Thoracic aorta (tissue), 2 donors: Measurements from ENCODE around the gene ELK3. TPM values are rescaled to one million over a fixed set of nuclear protein-coding genes. Genes with fewer than 3 reads are reported as not detected.
A peak's percentile ranks its signal among the peaks of the same experiment; 100 is the strongest.

Source experiments
- ATAC-seq: fragments of 150-250 bp; one replicate; pipeline ENCODE4 v1.8.0; 2017; ENCODE audit warnings: low read depth; ENCODE audit not compliant: insufficient number of reproducible peaks, low FRiP score
- DNase-seq: peaks from one replicate; pipeline ENCODE4 v3.0.0-alpha.2; 2020; ENCODE audit warnings: low spot score
- H3K27ac ChIP-seq, 2 donors: fragments of 200-600 bp; sonication (generic); 1 replicate in 1 of 2; 2 replicates in 1 of 2; pipeline ENCODE4 v1.5.1; 2016; ENCODE audit warnings: mild to moderate bottlenecking in 2 of 2, moderate library complexity in 2 of 2
- H3K27me3 ChIP-seq: fragments of 200-600 bp; sonication (generic); replicated peaks from 2 replicates; pipeline ENCODE4 v1.6.0; 2016; ENCODE audit warnings: mild to moderate bottlenecking; ENCODE audit not compliant: insufficient read depth
- H3K36me3 ChIP-seq: fragments of 200-600 bp; sonication (generic); one replicate; pipeline ENCODE4 v1.5.1; 2016
- H3K4me1 ChIP-seq, 2 donors: fragments of 200-600 bp; sonication (generic); 1 replicate in 1 of 2; 2 replicates in 1 of 2; pipeline versions ENCODE4 v1.5.1 to v1.6.0; 2016; ENCODE audit warnings: low read depth in 2 of 2, mild to moderate bottlenecking in 1 of 2; ENCODE audit not compliant: control insufficient read depth in 1 of 2
- H3K4me3 ChIP-seq: fragments of 200-600 bp; sonication (generic); 2 replicates; pipeline ENCODE4 v1.5.1; 2016; ENCODE audit warnings: mild to moderate bottlenecking
- H3K9me3 ChIP-seq: fragments of 200-600 bp; sonication (generic); 2 replicates; pipeline ENCODE4 v1.5.1; 2016
- CTCF ChIP-seq: fragments of 200-600 bp; sonication (generic); IDR thresholded peaks from one replicate; pipeline ENCODE4 v1.5.1; 2019; ENCODE audit warnings: antibody characterized with exemption
- total RNA-seq, 2 donors: library from RNA; depleted of rRNA; stranded (reverse); fragments of >200 nt; gene quantifications; one replicate each; pipeline versions ENCODE4 v1.1.0 to v1.2.3, GENCODE V29; 2016

The ELK3 gene
- total RNA-seq, 2 donors from 2014 or later: 19.9 to 40.6 TPM

GRCh38 chr12:96198965-96199364 lies 4.8 kb downstream of the ELK3 start:
- no peak overlapping the region for H3K4me3 ChIP-seq
- peak overlapping the region in 1 of 2 donors; percentile 21 for H3K27ac ChIP-seq
- ATAC-seq: no peak
- H3K4me1 ChIP-seq: peaks cover 14 to 36% of the 10 kb centered on the region in 2 donors
- no peak for TF ChIP-seq CTCF
- H3K9me3 ChIP-seq: no peaks in the 10 kb centered on the region
- no peak for DNase-seq
- no peaks in the 10 kb centered on the region for H3K36me3 ChIP-seq
- no peaks in the 10 kb centered on the region for H3K27me3 ChIP-seq

- ATAC-seq: no peak
- peaks cover 14 to 36% of the 10 kb centered on the region in 2 donors for H3K4me1 ChIP-seq
These were observed 5.3 kb downstream of the ELK3 start for GRCh38 chr12:96199464-96199863.

GRCh38 chr12:96201272-96202227 lies 7.4 kb downstream of the ELK3 start:
- no peak overlapping the region for H3K27ac ChIP-seq

More at GRCh38 chr12:96199464-96199863, 5.3 kb downstream of the ELK3 start:
- H3K36me3 ChIP-seq: no peaks in the 10 kb centered on the region
- no peak overlapping the region for H3K4me3 ChIP-seq
- no peaks in the 10 kb centered on the region for H3K27me3 ChIP-seq
- TF ChIP-seq CTCF: no peak
- H3K27ac ChIP-seq: peak overlapping the region in 1 of 2 donors; percentile 21
- no peaks in the 10 kb centered on the region for H3K9me3 ChIP-seq
- no peak for DNase-seq

GRCh38 chr12:96204381-96204780 lies 10.2 kb downstream of the ELK3 start:
- DNase-seq (no peak), ATAC-seq (no peak)
- Histone ChIP-seq H3K4me1 (peaks cover 8 to 10% of the 10 kb centered on the region in 2 donors), H3K36me3 (no peaks in the 10 kb centered on the region), H3K27me3 (no peaks in the 10 kb centered on the region), H3K4me3 (no peak overlapping the region), H3K9me3 (no peaks in the 10 kb centered on the region), H3K27ac (no peak overlapping the region)
- no peak for TF ChIP-seq CTCF

More at GRCh38 chr12:96201272-96202227, 7.4 kb downstream of the ELK3 start:
- no peaks in the 10 kb centered on the region for H3K9me3 ChIP-seq
- H3K4me1 ChIP-seq: peaks cover 10 to 29% of the 10 kb centered on the region in 2 donors
- no peak for DNase-seq
- no peak overlapping the region for H3K4me3 ChIP-seq
- no peaks in the 10 kb centered on the region for H3K27me3 ChIP-seq
- H3K36me3 ChIP-seq: no peaks in the 10 kb centered on the region
- no peak for ATAC-seq
- TF ChIP-seq CTCF: no peak

GRCh38 chr12:96205908-96206307 lies 11.7 kb downstream of the ELK3 start:
- Histone ChIP-seq H3K27ac (no peak overlapping the region), H3K27me3 (no peaks in the 10 kb centered on the region), H3K9me3 (no peaks in the 10 kb centered on the region), H3K4me1 (peaks cover 8 to 9% of the 10 kb centered on the region in 2 donors), H3K4me3 (no peak overlapping the region), H3K36me3 (no peaks in the 10 kb centered on the region)
- no peak for ATAC-seq
- DNase-seq: no peak
- no peak for TF ChIP-seq CTCF
